IMR-90 (cell line): ENCODE results near the gene GJB5. TPM values are rescaled to one million over a fixed set of nuclear protein-coding genes. Genes with fewer than 3 reads are reported as not detected.

Experiments
- ATAC-seq: fragments of 200-7000 bp; cut with Tn5 transposase; 2 replicates; pipeline ENCODE4 v1.9.1; 2020; ENCODE audit warnings: low read depth, mild to moderate bottlenecking, moderate library complexity
- BruUV-seq: library from RNA; stranded (reverse); fragments of 400-500 nt; replicated peaks from 2 replicates; lab custom pipeline; 2021; lab: Mats Ljungman, UMichigan
- CTCF ChIA-PET: fragments of 300-600 bp; formaldehyde crosslinking; extraction: SDS; loops from one replicate; lab custom pipeline; 2021; ENCODE audit warnings: antibody characterized with exemption; lab: Yijun Ruan, JAX
- POLR2A ChIA-PET: fragments of 300-600 bp; sonication (Branson Sonifier 250); formaldehyde crosslinking; loops from one replicate; lab custom pipeline; 2022; ENCODE audit warnings: antibody characterized with exemption; ENCODE audit not compliant: unreplicated experiment; lab: Charles Lee
- DNase-seq: peaks from one replicate; pipeline ENCODE4 v3.0.0; 2013
- H2AFZ ChIP-seq: replicated peaks from 2 replicates; pipeline ENCODE3; 2013; ENCODE audit warnings: low read length, mild to moderate bottlenecking; ENCODE audit not compliant: poor library complexity
- H2AK5ac ChIP-seq: 2 replicates; pipeline ENCODE4 v1.6.1; 2013; ENCODE audit warnings: low read depth, low read length, inconsistent platforms
- H2AK9ac ChIP-seq: replicated peaks from 2 replicates; pipeline ENCODE3; 2013; ENCODE audit warnings: mild to moderate bottlenecking, low read depth, low read length, moderate library complexity; ENCODE audit not compliant: poor library complexity
- H2BK120ac ChIP-seq: 2 replicates; pipeline ENCODE4 v1.6.1; 2013; ENCODE audit warnings: low read depth, low read length, inconsistent platforms
- H2BK15ac ChIP-seq: 3 replicates; pipeline ENCODE4 v1.6.1; 2013; ENCODE audit warnings: low read depth, low read length, inconsistent platforms
- H2BK20ac ChIP-seq: 2 replicates; pipeline ENCODE4 v1.6.1; 2013; ENCODE audit warnings: low read depth, mild to moderate bottlenecking, inconsistent platforms, low read length, moderate library complexity
- H2BK5ac ChIP-seq: 2 replicates; pipeline ENCODE4 v1.6.1; 2013; ENCODE audit warnings: mild to moderate bottlenecking, low read depth, low read length, inconsistent platforms; ENCODE audit not compliant: poor library complexity, severe bottlenecking
- H3K14ac ChIP-seq: replicated peaks from 2 replicates; pipeline ENCODE4 v1.6.1; 2013; ENCODE audit warnings: low read depth, low read length, inconsistent platforms
- H3K18ac ChIP-seq: 2 replicates; pipeline ENCODE4 v1.6.1; 2013; ENCODE audit warnings: low read depth, low read length, control low read depth
- H3K23ac ChIP-seq: 2 replicates; pipeline ENCODE4 v1.6.1; 2013; ENCODE audit warnings: low read depth, low read length, inconsistent platforms
- H3K27ac ChIP-seq: 2 replicates; pipeline ENCODE4 v1.5.1; 2013; ENCODE audit warnings: mild to moderate bottlenecking, control low read depth, low read length; ENCODE audit not compliant: insufficient read depth
- H3K27me3 ChIP-seq: 2 replicates; pipeline ENCODE4 v1.6.1; 2013; ENCODE audit warnings: low read length; ENCODE audit not compliant: control insufficient read depth, insufficient read depth
- H3K36me3 ChIP-seq: 2 replicates; pipeline ENCODE4 v1.6.1; 2013; ENCODE audit warnings: low read length, mixed read lengths; ENCODE audit not compliant: control insufficient read depth, insufficient read depth
- H3K4ac ChIP-seq: 2 replicates; pipeline ENCODE4 v1.6.1; 2013; ENCODE audit warnings: low read depth, low read length, inconsistent platforms
- H3K4me1 ChIP-seq: 2 replicates; pipeline ENCODE4 v1.6.1; 2013; ENCODE audit warnings: low read length, mixed read lengths; ENCODE audit not compliant: control insufficient read depth, insufficient read depth
- H3K4me2 ChIP-seq: 2 replicates; pipeline ENCODE4 v1.6.1; 2013; ENCODE audit warnings: low read depth, mild to moderate bottlenecking, control low read depth, low read length, moderate library complexity
- H3K4me3 ChIP-seq: 2 replicates; pipeline ENCODE4 v1.5.1; 2013; ENCODE audit warnings: low read depth, mild to moderate bottlenecking, control low read depth, low read length, moderate library complexity; ENCODE audit not compliant: insufficient read depth
- H3K56ac ChIP-seq: 2 replicates; pipeline ENCODE4 v1.6.1; 2013; ENCODE audit warnings: low read length, inconsistent platforms; ENCODE audit not compliant: insufficient read depth; ENCODE audit errors: extremely low read depth
- H3K79me1 ChIP-seq, 2 experiments: 2 replicates each; pipeline ENCODE4 v1.6.1; 2013; ENCODE audit warnings: low read length in 2 of 2, inconsistent platforms in 1 of 2, low read depth in 1 of 2
- H3K9ac ChIP-seq: 2 replicates; pipeline ENCODE4 v1.6.1; 2013; ENCODE audit warnings: low read depth, low read length, control low read depth
- H3K9me1 ChIP-seq: 2 replicates; pipeline ENCODE4 v1.6.1; 2013; ENCODE audit warnings: low read length, inconsistent platforms; ENCODE audit not compliant: insufficient read depth
- H3K9me3 ChIP-seq: 2 replicates; pipeline ENCODE4 v1.6.1; 2013; ENCODE audit warnings: low read length; ENCODE audit not compliant: control insufficient read depth, insufficient read depth
- H4K20me1 ChIP-seq: 2 replicates; pipeline ENCODE4 v1.6.1; 2013; ENCODE audit warnings: low read length, inconsistent platforms; ENCODE audit not compliant: insufficient read depth
- H4K5ac ChIP-seq: 2 replicates; pipeline ENCODE4 v1.6.1; 2013; ENCODE audit warnings: mild to moderate bottlenecking, low read depth, low read length, control low read depth
- H4K8ac ChIP-seq, 2 experiments: 2 replicates each; pipeline ENCODE4 v1.6.1; 2013; ENCODE audit warnings: low read depth in 2 of 2, low read length in 2 of 2, control low read depth in 1 of 2, inconsistent platforms in 1 of 2
- H4K91ac ChIP-seq: 2 replicates; pipeline ENCODE4 v1.6.1; 2013; ENCODE audit warnings: low read depth, low read length, inconsistent platforms; ENCODE audit not compliant: insufficient read depth
- ELK1 ChIP-seq: fragments of 150-350 bp; IDR thresholded peaks from 2 replicates; pipeline ENCODE4 v1.6.1; 2016; ENCODE audit warnings: low read depth, mild to moderate bottlenecking, low read length, moderate library complexity, borderline replicate concordance
- FOS ChIP-seq: fragments of 150-350 bp; IDR thresholded peaks from 2 replicates; pipeline ENCODE4 v1.6.1; 2016; ENCODE audit warnings: low read depth, low read length
- MAZ ChIP-seq: IDR thresholded peaks from 2 replicates; pipeline ENCODE4 v1.6.1; 2012; ENCODE audit warnings: low read depth, mild to moderate bottlenecking, low read length, improper control_type of control experiment, moderate library complexity, borderline replicate concordance
- RCOR1 ChIP-seq: IDR thresholded peaks from 2 replicates; pipeline ENCODE4 v1.6.1; 2012; ENCODE audit warnings: mild to moderate bottlenecking, low read length, improper control_type of control experiment; ENCODE audit not compliant: insufficient replicate concordance
- WGBS, 2 experiments: methylation state at CpG; one replicate each; pipeline versions ENCODE4 v1.1.5 to v1.1.7; 2013; ENCODE audit warnings: missing lambda C conversion rate in 2 of 2; ENCODE audit not compliant: insufficient read length in 1 of 2; ENCODE audit errors: extremely low coverage in 2 of 2; 5-methylcytosine and 5-hydroxymethylcytosine counted together
- dilution Hi-C: fragments of 300-500 bp; cut with HindIII; formaldehyde crosslinking; loops from one replicate; pipeline ENCODE4 v1.14.3; 2018; ENCODE audit warnings: low sequenced_read_pairs; ENCODE audit not compliant: unreplicated experiment
- in situ Hi-C: fragments of 300-500 bp; cut with MboI; formaldehyde crosslinking; loops from 3 replicates; pipeline ENCODE4 v1.14.3; 2019; ENCODE audit warnings: low sequenced_read_pairs, inconsistent platforms, mixed read lengths
- intact Hi-C: fragments of 100-400 bp; cut with micrococcal nuclease; formaldehyde crosslinking; loops from 2 replicates; pipeline ENCODE4 v1.10.0; 2022
- polyA plus RNA-seq, 3 experiments: library from polyadenylated mRNA; depleted of rRNA; stranded (reverse); fragments of >200 nt; gene quantifications; 2 replicates each; pipeline ENCODE4 v1.2.3, GENCODE V29; 2012; ENCODE audit warnings: low replicate concordance in 1 of 3
- total RNA-seq: library from RNA; depleted of rRNA; stranded (reverse); fragments of >200 nt; gene quantifications from 2 replicates; pipeline ENCODE4 v1.2.3, GENCODE V29; 2012
- TF ChIP-seq, protein P1 (sequence below): fragments of 150-350 bp; IDR thresholded peaks from 2 replicates; pipeline ENCODE4 v1.6.1; 2017; ENCODE audit warnings: mild to moderate bottlenecking, antibody characterized with exemption, low read length, low read depth
- TF ChIP-seq, protein P2 (sequence below): conservative IDR thresholded peaks from 2 replicates; pipeline ENCODE4 v1.5.1; 2012; ENCODE audit warnings: mild to moderate bottlenecking, low read depth, low read length, improper control_type of control experiment

The GJB5 gene
- total and polyA plus RNA-seq, 2 of the 4 experiments (the other 2 are of a cell fraction): 0.10 TPM; not detected in 1

GRCh38 chr1:34721646-34722355 is 33.0 kb upstream of the GJB5 start:
- TF ChIP-seq, protein P1, sequence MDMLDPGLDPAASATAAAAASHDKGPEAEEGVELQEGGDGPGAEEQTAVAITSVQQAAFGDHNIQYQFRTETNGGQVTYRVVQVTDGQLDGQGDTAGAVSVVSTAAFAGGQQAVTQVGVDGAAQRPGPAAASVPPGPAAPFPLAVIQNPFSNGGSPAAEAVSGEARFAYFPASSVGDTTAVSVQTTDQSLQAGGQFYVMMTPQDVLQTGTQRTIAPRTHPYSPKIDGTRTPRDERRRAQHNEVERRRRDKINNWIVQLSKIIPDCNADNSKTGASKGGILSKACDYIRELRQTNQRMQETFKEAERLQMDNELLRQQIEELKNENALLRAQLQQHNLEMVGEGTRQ: no peak
- TF ChIP-seq MAZ (no peak), RCOR1 (no peak), ELK1 (no peak), FOS (no peak)
- TF ChIP-seq, protein P2, sequence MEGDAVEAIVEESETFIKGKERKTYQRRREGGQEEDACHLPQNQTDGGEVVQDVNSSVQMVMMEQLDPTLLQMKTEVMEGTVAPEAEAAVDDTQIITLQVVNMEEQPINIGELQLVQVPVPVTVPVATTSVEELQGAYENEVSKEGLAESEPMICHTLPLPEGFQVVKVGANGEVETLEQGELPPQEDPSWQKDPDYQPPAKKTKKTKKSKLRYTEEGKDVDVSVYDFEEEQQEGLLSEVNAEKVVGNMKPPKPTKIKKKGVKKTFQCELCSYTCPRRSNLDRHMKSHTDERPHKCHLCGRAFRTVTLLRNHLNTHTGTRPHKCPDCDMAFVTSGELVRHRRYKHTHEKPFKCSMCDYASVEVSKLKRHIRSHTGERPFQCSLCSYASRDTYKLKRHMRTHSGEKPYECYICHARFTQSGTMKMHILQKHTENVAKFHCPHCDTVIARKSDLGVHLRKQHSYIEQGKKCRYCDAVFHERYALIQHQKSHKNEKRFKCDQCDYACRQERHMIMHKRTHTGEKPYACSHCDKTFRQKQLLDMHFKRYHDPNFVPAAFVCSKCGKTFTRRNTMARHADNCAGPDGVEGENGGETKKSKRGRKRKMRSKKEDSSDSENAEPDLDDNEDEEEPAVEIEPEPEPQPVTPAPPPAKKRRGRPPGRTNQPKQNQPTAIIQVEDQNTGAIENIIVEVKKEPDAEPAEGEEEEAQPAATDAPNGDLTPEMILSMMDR: no peak
- no peak overlapping the region for H3K23ac ChIP-seq
- H3K27ac ChIP-seq: no peak overlapping the region
- H3K4me2 ChIP-seq: no peak overlapping the region
- no peak overlapping the region for H3K4me3 ChIP-seq
- H3K9ac ChIP-seq: no peak overlapping the region
- H3K9me1 ChIP-seq: no peaks in the 10 kb centered on the region
- ChIA-PET CTCF (interaction anchor here (0.6 kb wide), 1 partner anchor 1094 kb away, joined by 3 read pairs; no protein-coding TSS in a partner anchor), POLR2A (no interaction called here)
- no TSS peak for BruUV-seq
- no peak overlapping the region for H2AK9ac ChIP-seq
- dilution Hi-C loops: no loop called here
- no peaks in the 10 kb centered on the region for H3K9me3 ChIP-seq
- H4K91ac ChIP-seq: no peak overlapping the region
- no peaks in the 10 kb centered on the region for H3K79me1 ChIP-seq
- no peak overlapping the region for H4K8ac ChIP-seq
- no peak overlapping the region for H2BK15ac ChIP-seq
- no peak for DNase-seq
- no peaks in the 10 kb centered on the region for H3K27me3 ChIP-seq
- H2BK120ac ChIP-seq: no peak overlapping the region
- no peak overlapping the region for H3K18ac ChIP-seq
- no peak overlapping the region for H2AFZ ChIP-seq
- no CpG with 5 or more reads among the region's 6 CpGs for WGBS, 2 experiments
- no peaks in the 10 kb centered on the region for H3K4me1 ChIP-seq
- in situ Hi-C loops: no loop called here
- no peak overlapping the region for H2BK5ac ChIP-seq
- intact Hi-C loops: no loop called here
- ATAC-seq: no peak
- no peak overlapping the region for H3K4ac ChIP-seq
- no peak overlapping the region for H2AK5ac ChIP-seq
- H3K14ac ChIP-seq: no peak overlapping the region
- no peak overlapping the region for H3K56ac ChIP-seq
- H2BK20ac ChIP-seq: no peak overlapping the region
- no peaks in the 10 kb centered on the region for H3K36me3 ChIP-seq
- H4K5ac ChIP-seq: no peak overlapping the region
- H4K20me1 ChIP-seq: no peaks in the 10 kb centered on the region
